ENCODE results near the gene ACACB.
"Not testable (repeated sequence)": the region's sequence is repeated elsewhere in the genome, so short reads cannot be mapped to it uniquely, and the experiment has no call there.

The ACACB gene

DNA sequence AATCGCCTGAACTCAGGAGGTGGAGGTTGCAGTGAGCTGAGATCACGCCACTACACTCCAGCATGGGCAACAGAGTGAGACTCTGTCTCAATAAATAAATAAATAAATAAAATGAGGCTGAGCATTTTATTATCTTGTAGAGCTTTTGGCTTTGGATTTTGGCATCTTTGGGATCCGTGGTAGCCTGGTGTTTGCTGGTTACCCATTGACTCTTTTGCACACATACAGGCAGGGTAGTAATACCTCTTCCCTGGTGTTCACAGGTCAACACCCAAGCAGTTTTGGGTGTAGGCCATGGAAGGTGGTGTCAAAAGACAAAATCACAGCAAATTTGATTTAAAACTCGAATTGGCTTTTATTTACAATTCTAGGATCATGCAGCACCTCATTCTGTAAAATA is 27.8 kb downstream of the ACACB start:
- no peak for DNase-seq (ENCODE audit: low read depth)

DNA sequence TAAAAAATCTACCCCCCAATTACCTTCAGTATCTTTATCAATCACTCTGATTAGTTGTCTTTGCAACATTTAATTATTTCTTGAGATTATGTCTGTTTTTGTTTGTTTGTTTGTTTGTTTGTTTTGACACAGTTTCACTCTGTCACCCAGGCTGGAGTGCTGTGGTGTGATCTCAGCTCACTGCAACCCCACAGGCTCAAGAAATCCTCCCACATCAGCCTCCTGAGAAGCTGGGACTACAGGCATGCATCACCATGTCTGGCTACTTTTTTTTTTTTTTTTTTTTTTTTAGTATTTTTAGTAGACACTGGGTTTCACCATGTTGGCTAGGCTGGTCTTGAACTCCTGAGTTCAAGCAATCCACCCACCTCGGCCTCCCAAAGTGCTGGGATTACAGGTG is 30.7 kb downstream of the ACACB start:
- not testable (repeated sequence) for DNase-seq (ENCODE audit: low read depth)

DNA sequence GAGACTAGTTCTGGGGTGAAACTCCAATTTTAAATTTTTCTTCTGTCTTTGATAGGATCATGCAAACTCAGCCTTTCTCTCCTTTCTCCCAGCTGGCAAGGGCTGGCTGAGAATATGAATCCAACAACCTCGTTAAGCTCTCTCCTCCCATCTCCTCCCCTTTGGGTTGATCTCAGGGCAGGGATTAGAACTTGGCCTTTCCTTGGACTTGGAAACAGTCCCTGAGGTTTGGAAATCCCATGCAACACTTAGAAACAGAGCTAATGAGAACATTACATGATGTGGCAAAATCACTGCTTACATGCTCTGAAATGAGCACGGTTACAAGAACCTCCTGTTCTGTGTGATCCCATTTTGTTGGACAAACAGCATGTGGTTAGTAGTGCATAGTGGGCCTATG is 31.6 kb downstream of the ACACB start:
- DNase-seq (ENCODE audit: low read depth), result no peak

DNA sequence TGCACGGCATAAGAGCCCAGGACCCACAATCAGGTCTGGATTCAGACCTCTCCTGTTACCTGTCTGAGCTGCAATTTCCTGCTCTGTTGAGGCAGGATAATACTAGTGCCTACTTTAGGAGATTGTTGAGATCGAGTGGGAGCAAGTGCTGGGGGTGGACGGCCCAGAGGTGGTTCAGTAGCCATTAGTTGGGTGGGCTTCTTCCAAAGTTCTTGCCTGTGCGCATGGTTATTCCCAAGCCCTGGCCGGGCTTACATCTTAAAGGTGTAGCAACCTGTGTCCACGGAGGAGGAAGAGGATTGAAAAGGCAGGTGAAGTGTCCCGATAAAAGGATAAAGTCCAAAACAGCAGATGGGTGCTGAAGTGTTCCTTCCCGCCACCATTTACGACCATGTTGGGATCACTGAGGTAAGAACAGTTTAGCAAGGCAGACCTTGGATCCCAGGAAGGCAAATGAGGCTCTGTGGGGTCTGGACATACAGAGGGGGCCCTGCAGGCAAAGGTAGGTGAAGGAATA is 33.8 kb downstream of the ACACB start:
- DNase-seq (ENCODE audit: low read depth), result no peak

DNA sequence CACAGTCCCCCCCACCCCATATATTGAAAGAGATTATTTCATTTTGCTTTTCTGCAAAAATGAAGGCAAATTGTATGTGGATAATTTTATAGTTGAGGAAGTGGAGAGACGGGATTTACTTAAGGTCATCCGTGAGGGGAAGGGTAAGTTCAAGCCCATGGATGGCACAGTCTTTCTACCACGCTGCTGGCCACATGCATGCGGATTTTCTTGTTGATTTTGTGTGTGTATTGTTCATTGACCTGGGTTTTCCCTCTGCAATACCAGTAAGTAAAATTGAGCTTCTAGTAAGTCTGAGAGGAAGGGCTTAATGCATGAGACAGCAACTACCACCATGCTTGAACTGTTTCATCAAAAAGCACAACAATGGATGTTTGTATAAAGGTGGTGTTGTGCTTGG is 35.1 kb downstream of the ACACB start:
- no peak for DNase-seq (ENCODE audit: low read depth)

DNA sequence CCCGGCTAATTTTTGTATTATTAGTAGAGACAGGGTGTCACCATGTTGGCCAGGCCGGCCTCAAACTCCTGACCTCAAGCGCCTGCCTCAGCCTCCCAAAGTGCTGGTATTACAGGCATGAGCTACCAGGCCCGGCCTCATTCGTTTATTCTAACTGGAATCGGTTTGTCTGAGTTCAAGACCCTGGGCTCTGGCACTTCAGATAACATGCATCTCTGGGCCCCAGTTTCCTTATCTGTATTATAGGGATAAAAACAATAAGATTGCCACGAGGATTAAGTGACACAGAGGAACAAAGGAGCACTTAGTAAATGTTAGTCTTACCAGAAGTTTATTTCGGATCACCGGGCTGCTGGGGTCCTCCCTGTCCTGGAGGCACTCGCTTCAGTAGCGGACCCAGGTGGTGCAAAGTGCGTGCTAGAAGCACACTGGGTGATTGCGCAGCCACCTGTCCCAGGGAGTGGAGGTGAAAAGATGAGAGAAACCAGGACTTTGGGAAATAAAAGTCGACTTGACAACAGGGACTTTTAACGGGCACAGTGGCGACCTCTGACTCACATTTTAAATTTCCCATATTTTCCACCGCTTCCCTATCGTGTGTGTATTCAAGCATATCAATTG is 37.5 kb downstream of the ACACB start:
- no peak for DNase-seq (ENCODE audit: low read depth)

DNA sequence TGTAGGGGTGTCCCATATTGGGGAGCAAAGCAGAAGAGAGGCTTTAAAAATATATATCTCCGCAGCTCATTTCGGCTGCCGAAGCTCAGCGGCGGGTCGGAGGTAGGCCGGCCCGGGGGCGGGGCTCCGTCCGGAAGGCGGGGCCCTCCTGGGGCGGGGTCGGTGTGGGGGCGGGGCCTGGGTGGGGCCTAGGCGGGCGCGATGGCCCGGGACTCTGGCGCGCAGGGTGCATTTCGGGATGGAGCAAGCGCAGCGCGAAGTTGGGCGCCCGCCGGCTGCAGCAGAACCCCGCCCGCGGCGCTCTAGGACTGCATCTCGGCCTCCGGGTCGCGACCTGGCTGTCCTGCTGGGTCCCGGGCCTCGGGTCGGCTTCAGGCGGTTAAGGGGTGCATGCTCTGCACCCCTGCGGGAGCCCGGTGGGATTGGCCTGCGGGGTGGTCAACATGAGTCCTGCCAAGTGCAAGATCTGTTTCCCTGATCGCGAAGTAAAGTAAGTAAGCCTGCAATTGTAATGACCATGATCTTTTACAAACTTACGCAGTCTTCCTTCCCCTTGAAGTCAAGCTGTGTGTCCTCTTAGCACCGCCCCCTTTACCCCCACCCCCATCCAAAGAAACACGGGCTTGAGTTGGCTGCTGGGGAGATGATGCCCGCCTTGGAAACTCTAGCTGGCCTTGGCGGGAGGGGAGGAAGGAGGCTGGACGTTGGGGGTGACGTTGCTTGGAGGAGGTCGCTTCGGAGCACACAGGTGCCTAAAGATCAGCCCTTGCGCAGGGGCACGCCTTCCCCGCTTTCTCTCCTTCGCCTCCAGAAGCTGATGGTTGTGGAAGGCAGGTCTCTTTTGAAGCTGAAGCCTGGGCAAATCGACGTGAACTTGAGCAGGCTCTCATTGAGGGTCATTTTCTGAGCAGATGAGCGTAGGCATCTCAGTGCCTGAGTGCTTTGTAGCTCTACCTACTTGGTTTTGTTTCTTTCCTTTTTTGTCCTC is 38.4 kb downstream of the ACACB start:
- DNase-seq (ENCODE audit: low read depth), result peak; percentile 71

DNA sequence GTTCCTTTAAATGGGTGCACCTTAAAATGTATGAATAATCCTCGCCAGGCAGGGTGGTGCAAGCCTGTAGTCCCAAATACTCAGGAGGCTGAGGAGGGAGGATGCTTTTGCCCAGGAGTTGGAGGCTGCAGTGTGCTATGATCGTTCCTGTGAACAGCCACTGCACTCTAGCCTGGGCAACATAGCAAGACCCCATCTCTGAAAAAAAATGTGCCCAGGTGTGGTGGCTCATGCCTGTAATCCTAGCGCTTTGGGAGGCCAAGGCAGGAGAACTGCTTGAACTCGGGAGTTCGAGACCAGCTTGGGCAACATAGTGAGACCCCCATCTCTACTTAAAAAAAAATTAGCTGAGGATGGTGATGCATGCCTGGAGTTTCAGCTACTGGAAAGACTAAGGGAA is 39.6 kb downstream of the ACACB start:
- no peak for DNase-seq (ENCODE audit: low read depth)

DNA sequence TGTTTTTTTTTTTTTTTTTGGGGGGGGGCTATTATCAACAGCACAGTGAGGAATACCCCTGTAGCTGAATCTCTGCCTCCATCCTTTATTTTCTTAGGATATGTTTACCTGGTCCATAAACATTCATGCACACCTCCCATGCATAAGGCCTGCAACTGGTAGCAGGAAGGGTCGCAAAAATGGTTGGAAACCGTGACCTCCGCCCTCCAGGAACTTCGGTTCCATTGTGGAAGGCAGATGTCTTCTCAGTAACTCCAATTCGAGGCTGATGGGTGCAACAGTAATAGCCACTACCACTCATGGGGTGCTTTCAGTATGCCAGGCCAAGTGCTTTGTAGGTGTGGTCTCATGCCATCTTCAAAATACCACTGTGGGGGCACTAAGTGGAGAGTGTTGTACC is 40.2 kb downstream of the ACACB start:
- DNase-seq (ENCODE audit: low read depth), result no peak

DNA sequence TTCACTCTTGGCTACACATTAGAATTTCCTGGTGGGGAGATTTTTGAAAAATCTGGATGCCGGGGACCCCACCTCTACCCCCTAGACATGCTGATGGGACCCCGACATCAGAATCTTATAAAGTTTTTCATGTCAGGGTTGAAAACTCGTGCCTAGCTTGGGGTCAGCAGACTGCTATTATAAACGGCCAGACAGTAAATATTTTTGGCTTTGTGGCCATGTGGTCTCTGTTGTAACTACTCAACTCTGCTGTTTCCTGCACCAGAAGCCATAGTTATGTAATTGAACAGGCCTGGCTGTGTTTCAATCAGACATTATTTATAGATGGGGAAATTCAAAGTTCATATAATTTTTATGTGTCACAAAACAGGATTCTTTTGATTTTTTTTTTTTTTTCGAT is 41.6 kb downstream of the ACACB start:
- DNase-seq (ENCODE audit: low read depth), result no peak

DNA sequence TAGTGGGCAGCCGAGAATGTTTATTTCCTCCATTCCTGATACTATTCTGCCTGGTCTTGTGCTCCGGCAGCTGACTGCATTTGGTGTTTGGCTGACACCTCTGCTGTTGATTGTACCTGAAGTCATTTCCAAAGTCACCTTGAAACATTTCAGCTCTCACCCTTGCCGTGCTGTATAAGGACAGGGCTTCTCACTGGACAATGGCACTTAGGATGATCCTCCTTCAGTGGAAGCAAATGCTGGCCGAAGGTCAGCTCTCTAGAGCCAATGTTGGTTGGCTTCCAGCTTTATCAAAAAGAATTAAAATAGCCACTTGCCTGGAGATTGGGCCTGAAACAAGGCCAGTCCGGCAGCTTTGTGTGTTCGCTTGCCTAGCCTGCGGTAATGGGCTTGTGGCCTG is 44.0 kb downstream of the ACACB start:
- no peak for DNase-seq (ENCODE audit: low read depth)

DNA sequence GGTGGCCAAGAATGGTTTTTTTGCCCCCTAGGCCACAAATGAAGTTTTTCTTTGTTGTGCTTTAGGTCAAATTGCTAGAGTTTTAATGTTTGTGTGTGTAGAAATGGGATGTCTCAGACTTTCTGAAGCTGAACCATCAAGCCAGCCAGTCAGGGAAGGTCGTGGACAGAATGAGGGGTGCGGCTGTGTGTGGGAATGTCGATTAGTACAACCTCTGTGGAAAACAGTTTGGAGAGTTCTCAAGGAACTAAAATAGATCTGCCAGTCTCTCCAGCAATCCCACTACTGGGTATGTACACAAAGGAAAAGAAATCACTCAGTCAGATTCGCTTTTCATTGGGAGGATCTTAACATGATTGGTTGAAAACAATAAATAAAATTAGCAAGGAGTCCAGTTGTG is 44.5 kb downstream of the ACACB start:
- no peak for DNase-seq (ENCODE audit: low read depth)

DNA sequence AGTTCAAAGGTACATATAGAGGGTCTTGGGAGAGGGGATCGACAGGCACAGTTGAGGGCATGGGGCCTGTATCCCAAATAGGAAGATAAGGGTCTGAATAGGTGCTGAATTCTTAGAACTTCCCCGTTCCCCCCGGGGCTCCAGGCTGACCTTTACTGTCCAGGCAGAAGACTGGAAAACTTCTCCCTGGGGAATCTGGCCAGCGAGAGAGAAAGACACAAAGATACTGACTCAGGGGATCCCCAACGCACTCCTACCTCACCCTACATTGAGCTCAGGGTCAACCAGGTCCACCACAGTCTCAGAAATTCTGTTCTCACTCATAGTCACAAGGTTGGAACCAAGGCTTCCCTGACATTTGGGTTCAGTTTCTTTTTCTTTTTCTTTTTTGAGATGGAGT is 46.2 kb downstream of the ACACB start:
- DNase-seq (ENCODE audit: low read depth), result no peak

DNA sequence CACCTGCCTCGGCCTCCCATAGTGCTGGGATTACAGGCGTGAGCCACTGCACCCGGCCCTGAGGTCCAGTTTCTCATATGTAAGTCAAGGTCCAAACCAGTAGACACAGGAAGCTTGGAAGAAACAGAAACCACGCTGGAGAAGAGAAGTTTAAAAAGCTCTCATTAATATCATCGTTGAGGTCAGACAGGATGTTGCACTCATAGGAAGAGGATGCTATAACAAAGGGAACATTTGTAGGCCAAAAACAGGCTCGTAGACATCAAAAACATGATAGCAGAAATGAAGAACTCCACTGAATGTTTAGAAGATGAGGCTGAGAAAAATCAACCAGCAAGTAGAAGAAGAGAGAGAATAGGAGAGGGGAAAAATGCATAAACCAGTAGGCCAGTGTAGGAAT is 46.8 kb downstream of the ACACB start:
- DNase-seq (ENCODE audit: low read depth), result no peak

DNA sequence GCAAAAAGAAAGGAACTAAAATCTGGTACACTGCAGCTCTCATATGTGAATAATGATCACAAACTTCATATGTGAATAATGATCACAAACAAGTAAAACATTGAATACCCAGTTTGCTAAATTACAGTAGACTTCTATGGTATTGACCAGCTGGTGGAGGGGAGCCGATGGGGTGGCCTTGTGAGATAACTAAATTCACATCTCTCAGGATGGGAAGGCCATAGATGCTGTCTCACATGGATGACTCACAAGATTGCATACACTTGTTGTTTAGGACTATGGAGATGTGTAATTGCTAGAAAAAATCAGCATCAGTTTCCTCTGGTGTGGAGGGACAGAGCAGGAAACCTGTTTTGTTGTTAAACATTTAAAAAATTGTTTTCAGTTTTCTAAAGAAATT is 49.2 kb downstream of the ACACB start:
- no peak for DNase-seq (ENCODE audit: low read depth)

DNA sequence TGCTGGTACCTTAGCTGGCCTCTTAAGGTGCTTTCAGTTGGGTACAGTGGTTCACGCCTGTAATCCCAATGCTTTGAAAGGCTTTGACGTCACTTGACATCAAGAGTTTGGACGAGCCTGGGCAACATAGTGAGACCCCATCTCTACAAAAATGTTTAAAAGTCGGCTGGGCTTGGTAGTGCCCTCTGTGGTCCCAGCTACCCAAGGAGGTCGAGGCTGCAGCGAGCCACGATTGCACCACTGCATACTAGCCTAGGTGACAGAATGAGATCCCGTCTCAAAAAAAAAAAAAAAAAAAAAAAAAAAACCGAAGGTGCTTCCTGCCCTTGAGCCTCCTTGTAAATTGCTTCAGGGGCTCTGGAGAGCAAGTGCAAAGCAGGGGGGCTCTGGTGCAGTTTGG is 50.0 kb downstream of the ACACB start:
- DNase-seq (ENCODE audit: low read depth), result no peak

DNA sequence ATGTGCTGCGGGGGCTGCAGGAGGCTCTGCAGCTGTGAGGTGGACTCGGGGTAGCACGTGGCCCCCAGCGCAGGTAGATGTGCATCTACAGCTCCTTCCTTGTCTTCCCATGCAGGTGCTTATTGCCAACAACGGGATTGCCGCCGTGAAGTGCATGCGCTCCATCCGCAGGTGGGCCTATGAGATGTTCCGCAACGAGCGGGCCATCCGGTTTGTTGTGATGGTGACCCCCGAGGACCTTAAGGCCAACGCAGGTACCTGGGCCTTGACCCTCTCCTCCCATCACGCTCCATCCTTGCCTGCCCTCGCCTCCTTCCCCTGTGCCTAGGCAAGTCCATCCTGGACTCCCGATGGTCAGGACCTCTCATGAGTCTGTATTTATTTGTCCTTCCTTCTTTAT is 51.4 kb downstream of the ACACB start:
- no peak for DNase-seq (ENCODE audit: low read depth)

DNA sequence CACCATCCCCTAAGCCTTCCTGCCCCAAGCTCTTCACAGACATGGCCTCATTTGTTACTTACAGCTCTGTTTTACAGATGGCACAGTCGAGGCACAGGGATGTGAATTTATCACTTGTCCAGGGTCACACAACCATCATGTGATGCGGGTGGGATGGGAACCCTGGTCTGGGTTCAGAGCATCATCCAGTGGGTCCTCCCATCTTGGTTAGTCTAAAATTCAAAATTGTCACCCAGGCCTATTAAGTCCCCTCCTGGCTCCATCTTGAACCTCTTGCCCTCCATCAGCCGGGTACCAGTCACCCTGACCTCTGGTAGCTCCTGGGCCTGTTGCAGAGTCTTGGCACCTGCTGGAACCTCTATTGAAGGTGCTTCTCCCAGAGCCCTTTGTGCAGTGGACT is 52.9 kb downstream of the ACACB start:
- DNase-seq (ENCODE audit: low read depth), result no peak

DNA sequence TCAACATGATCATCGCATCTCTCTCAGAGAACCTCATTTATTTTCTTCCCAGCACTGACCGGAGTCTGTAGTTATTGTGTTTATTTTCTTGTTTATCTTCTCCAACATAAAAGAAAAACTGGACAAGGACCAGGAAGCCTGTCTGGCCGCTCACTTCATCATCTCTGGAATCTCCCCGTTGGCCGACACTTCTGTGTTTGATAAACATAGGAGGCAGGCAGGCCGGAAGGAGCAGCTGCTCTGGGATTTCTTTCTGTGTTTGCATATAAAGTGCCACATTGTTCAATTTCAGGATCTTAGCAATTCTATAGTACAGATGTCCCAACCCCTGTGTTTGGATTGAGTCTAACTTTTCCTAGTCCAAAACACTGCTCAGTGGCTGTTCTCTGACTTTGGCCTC is 53.3 kb downstream of the ACACB start:
- DNase-seq (ENCODE audit: low read depth), result no peak

DNA sequence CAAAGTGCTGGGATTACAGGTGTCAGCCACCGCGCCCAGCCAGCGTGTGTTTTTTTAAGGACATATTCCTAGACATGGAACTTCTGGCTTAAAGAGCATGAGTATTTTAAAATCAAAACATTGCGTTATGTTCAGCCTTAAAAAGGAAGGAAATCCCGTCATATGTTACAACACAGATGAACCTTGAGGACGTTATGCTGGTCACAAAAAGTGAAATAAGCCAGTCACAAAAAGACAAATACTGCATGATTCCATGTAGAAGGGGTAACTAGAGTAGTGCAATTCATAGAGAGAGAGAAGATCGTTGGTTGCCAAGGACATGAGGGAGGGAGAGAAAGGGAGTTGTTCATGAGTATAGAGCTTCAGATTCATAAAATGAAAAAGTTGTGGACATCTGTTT is 53.9 kb downstream of the ACACB start:
- DNase-seq (ENCODE audit: low read depth), result no peak

DNA sequence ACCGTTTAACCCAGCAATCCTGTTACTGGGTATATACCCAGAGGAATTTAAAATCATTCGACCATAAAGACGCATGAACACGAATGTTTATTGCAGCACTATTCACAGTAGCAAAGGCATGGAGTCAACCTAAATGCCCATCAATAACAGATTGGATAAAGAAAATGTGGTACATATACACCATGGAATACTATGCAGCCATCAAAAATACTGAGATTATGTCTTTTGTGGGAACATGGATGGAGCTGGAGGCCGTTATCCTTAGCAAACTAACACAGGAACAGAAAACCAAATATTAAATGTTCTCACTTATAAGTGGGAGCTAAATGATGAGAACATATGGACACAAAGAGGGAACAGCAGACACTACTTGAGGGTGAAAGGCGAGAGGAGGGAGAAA is 56.4 kb downstream of the ACACB start:
- not testable (repeated sequence) for DNase-seq (ENCODE audit: low read depth)

DNA sequence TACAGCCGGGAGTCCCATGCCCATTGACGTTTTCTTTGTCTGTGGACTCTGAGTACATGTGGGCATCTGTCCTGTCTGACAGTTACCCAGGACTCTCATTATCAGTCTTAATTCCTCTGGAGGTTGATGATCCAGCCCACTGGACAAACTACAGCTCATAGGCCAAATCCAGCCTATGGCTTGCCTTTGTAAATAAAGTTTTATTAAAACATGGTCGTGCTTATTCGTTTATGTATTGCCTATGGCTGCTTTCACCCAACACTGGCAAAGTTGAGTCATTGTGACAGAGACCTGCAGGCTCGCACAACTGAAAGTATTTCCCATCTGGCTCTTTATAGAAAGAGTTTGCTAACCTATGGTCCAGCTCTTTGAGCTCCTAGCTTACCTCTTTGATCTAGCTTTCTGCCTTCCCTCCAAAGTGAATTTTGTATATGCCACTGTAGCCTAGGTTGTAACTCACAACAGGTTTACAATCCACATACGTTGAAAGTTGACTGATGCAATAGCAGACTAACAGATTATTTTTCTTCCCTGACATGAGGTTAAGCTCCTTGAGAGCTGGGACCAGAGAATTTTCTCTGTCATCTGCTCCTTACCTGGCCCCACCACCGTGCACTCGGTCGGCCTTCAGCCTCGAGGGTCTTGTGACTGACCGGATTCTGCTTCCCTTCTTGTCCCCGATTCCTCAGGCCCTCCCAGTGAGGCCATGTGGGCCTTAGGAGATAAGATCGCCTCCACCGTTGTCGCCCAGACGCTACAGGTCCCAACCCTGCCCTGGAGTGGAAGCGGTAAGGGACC is 57.3 kb downstream of the ACACB start:
- no peak for DNase-seq (ENCODE audit: low read depth)

DNA sequence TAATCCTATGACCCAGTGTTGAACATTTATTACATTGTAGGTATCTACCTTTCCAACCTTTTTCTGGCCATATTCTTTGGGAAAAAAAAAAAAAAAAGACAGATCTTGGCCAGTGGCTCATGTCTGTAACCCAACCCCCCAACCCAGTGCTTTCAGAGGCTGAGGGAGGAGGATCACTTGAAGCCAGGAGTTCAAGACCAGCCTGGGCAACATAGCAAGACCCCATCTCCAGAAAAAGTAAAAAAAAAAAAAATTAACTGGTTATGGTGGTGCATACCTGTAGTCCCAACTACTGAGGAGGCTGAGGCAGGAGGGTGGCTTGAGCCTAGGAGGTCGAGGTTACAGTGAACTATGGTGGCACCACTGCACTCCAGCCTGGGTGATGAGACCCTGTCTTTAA is 58.1 kb downstream of the ACACB start:
- no peak for DNase-seq (ENCODE audit: low read depth)

Measured in activated T-helper 9 cell treated with anti-CD3 and anti-CD28 coated beads, Interleukin-2, amount 50 U/mL, for 16 hours (primary cell).